Prostate gland (tissue), 2 donors: ENCODE results near the gene ZNF223.

Experiments
- POLR2A ChIP-seq: fragments of 450-650 bp; IDR thresholded peaks from one replicate; pipeline ENCODE4 v1.6.1; 2016; ENCODE audit warnings: antibody characterized with exemption, mild to moderate bottlenecking
- POLR2AphosphoS5 ChIP-seq: sonication (generic); formaldehyde crosslinking; IDR thresholded peaks from one replicate; pipeline ENCODE4 v1.6.1; 2017; ENCODE audit warnings: antibody characterized with exemption
- TF ChIP-seq, protein P1 (sequence below), 4 experiments: fragments of 200-600 bp in 2 of 4; fragments of 450-650 bp in 2 of 4; sonication (generic) in 2 of 4; IDR thresholded peaks; 1 replicate in 3 of 4; 2 replicates in 1 of 4; pipeline ENCODE4 v1.5.1; 2016 to 2019; ENCODE audit warnings: antibody characterized with exemption in 4 of 4, mild to moderate bottlenecking in 2 of 4, moderate library complexity in 2 of 4

DNA sequence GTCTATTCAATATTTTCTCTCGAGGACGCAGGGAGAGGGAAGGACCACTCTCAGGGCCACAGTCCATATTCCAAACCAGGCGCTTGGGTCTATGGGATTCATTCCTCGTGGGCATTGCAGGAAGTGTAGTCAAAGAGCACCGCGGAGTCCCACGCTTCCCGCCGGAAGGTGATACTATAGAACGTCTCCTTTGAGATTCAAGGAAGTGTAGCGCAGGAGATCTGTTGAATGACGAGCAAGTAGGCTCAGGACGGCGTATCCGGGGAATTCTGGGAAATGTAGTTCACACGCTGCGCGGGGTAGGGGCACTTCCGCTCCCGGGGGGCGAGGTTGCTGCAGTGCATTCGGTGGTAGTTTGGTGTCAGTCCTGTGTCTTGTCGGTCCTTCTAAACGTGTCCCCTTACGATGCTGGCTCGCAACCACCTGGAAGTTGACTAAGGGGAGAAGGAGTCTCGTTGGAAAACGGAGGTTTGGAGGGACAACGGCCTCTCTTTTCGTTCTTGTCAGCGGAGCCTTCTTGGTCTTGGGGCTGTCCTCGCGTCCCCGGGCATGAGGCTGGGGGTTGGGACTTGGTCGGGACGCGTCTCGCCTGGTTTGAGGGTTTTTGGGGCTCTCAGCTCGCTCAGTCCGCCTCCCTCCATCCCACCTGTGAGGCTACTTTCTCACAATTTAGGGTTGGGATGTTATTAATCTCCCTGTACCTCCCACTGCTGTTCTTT, 20.1 kb downstream of the ZNF223 start, which contains the start of gene ZNF284:
- TF ChIP-seq, protein P1, sequence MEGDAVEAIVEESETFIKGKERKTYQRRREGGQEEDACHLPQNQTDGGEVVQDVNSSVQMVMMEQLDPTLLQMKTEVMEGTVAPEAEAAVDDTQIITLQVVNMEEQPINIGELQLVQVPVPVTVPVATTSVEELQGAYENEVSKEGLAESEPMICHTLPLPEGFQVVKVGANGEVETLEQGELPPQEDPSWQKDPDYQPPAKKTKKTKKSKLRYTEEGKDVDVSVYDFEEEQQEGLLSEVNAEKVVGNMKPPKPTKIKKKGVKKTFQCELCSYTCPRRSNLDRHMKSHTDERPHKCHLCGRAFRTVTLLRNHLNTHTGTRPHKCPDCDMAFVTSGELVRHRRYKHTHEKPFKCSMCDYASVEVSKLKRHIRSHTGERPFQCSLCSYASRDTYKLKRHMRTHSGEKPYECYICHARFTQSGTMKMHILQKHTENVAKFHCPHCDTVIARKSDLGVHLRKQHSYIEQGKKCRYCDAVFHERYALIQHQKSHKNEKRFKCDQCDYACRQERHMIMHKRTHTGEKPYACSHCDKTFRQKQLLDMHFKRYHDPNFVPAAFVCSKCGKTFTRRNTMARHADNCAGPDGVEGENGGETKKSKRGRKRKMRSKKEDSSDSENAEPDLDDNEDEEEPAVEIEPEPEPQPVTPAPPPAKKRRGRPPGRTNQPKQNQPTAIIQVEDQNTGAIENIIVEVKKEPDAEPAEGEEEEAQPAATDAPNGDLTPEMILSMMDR (IDR thresholded peaks at IDR 0.05) = no peak
- TF ChIP-seq POLR2A = no peak
- TF ChIP-seq POLR2AphosphoS5 = peak; percentile 97
